ENCODE data around the gene MARCKSL1.
"Not testable (repeated sequence)": the region's sequence is repeated elsewhere in the genome, so short reads cannot be mapped to it uniquely, and the experiment has no call there.

MARCKSL1 gene, protein sequence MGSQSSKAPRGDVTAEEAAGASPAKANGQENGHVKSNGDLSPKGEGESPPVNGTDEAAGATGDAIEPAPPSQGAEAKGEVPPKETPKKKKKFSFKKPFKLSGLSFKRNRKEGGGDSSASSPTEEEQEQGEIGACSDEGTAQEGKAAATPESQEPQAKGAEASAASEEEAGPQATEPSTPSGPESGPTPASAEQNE

GRCh38 chr1:32335790-32336590 lies at the start of gene MARCKSL1:
Gene MARCKSL1 (minus strand): TSS chr1:32336233. CDS start chr1:32336033, 200 bp downstream.
- peak; percentile 47 for DNase-seq

DNA sequence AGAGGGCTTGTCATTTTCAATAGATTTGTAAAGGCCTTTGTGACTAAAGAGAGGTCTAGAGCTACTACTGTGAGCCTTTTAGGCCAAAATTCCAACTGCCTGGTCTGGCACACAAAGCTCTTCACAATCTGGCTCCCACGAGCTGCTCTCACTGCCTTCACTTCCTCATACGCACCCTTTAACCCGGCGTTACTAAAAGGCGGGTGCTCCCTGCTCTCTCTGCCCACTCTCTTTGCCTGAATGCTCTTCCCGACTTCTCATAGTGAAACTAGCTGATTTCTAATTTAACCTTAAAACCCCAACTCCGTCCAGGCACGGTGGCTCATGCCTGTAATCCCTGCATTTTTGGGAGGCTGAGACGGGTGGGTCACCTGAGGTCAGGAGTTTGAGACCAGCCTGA lies 44.0 kb upstream of the MARCKSL1 start:
- no peak for DNase-seq

- no peak for DNase-seq
These were observed 41.6 kb upstream of the MARCKSL1 start for GRCh38 chr1:32377541-32378220.

DNA sequence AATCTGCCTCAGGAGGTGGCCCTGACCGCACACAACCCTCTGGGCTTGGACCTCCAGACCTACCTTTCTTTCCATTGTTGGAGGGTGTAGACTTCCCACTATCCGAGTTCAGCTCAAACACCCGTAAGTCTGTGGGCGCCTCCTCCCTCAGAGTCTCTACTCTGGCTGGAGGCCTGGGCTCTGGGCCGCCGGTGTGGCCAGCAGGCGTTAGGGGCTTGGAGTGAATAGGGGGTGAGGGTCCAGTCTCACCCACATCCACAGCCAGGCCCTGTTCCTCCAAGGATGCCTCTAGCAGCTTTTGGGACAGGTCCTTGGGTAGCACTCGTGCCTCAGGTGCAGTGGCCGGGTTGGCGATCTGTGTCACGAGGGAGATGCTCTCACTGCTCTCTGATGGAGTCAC lies 40.2 kb upstream of the MARCKSL1 start:
- no peak for DNase-seq

GRCh38 chr1:32373996-32374592 lies 38.1 kb upstream of the MARCKSL1 start:
- DNase-seq: no peak

- DNase-seq: no peak
These were observed 36.2 kb upstream of the MARCKSL1 start for GRCh38 chr1:32372149-32372756.

DNA sequence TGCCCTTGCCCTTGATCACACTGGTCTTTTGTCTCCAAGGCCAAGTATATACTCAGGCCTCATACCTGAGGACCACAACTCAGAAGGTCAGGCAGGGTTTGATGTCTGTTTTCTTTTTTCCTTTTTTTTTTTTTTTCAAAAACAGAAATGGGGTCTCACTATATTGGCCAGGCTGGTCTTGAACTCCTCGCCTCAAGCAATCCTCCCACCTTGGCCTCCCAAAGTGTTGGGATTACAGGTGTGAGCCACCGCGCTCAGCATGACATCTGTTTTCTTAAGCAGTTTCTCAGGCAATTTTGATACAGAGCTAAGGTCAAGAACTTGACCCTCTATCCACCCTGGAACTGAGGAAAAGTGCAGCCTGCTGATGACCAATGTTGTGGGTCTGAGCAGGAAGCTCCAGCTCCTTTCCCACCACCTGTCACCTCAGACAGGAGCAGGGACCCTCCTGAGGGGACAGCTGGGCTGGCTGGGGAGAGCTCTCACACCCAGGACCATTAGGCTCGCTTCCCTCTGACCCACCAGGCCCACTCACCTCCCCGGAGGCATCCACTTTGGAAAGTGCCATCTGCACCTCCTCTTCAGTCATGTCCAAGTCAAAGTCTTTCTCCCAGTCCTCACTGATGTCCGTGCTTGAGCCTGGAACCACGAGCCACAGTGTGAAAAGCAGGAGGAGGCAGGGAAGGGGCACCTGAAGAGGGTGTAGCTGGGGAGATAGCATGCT lies 32.0 kb upstream of the MARCKSL1 start:
- DNase-seq: no peak

GRCh38 chr1:32365445-32365844 lies 29.4 kb upstream of the MARCKSL1 start:
- DNase-seq: no peak

GRCh38 chr1:32364836-32365235 lies 28.8 kb upstream of the MARCKSL1 start:
- no peak for DNase-seq

GRCh38 chr1:32363713-32364112 lies 27.7 kb upstream of the MARCKSL1 start:
- no peak for DNase-seq

DNA sequence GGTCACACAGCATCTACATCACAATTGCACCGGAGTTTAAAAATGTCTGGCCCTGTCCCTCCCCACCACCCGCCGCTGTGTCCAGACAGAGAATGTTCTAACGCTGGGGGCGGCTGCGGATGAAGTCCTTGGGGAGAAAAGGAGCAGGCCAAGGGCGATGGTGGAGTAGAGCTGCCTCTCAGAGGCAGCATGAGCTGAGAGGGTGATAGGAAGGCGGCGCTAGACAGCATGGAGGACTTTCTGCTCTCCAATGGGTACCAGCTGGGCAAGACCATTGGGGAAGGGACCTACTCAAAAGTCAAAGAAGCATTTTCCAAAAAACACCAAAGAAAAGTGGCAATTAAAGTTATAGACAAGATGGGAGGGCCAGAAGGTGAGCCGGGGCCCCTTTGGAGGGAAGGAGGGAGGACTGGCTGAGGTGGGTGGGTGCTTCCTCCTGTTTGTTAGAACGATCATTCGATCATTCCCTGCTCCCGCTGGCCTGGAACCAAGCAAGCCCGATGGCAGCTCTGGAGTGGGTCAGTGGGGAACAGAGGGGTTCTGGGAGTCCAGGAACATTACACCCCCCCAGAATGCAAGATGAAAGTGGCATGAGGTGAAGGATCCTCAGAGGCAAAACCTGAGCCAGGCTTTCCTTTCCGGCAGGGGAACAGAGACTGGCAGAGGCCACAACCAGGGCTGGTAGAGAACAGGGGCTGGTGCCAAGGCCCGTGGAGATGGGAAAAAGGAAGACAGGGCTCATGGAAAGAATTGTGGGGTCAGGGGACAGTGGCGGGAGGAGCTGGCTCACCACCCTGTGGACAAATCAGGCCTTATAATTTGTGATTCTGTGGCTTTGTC lies 26.7 kb upstream of the MARCKSL1 start, which contains the start of the genes FAM229A and TSSK3:
Gene FAM229A, minus strand, starts transcription at position 12 of the 840 bp plus-strand sequence. CDS start 394 bp downstream, outside the sequence.
Gene TSSK3, plus strand, starts transcription at position 66 of the 840 bp plus-strand sequence. Its CDS starts 163 bp downstream, at position 229.
- DNase-seq: no peak

GRCh38 chr1:32361674-32362473 lies 25.8 kb upstream of the MARCKSL1 start:
- DNase-seq: no peak

DNA sequence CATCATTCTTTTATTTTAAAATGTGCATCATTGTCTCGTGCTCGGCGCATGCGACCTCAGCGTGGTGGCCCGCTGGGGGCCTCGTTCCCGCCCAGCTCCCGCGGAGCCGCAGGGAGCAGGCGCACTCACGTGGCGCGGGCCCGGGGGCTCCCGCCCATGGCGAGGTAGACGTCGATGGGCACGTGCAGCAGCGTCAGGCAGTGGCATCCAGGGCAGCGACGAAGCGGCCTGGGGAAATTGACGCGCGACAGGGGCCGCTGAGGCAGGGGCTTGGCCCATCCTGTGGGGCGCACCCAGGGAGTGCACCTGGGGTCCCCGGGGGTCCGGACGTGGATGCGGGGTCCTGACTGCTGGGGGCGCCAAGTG lies 25.3 kb upstream of the MARCKSL1 start:
- DNase-seq: no peak

DNA sequence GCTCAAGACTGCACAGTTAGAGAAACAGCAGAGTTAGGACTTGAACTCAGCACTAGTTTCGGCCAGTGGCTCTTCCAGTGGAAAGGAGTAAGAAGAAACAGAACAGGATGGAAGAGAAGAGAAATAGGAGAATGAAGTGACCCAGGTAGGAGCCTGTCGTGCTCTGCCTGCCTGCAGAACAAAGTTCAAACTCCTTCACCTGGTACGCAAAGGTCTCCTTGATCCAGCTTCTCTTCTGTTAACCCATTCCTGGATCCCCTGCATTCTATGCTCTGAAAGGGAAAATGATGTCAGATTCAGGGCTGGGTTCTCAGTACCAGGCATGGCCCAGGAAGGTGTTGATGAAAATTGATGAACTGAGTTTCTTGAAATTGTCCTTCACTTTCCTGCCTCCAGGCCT lies 22.4 kb upstream of the MARCKSL1 start:
- DNase-seq: no peak

GRCh38 chr1:32357614-32358013 lies 21.6 kb upstream of the MARCKSL1 start:
- DNase-seq: no peak

DNA sequence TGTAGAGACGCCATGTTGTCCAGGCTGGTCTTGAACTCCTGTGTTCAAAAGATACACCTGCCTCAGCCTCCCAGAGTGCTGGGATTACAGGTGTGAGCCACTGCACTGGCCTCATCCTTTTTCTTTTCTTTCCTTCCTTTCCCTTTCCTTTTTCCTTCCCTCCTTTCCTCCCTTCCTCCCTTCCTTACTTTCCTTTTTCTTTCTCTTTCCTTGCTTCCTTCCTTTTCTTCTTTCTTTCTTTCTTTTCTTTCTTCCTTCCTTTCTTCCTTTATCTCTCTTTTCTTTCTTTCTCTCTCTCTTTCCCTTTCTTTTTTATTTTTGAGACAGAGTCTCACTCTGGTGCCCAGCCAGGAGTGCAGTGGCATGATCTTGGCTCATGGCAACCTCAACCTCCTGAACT lies 20.4 kb upstream of the MARCKSL1 start:
- no peak for DNase-seq

GRCh38 chr1:32355778-32356177 lies 19.7 kb upstream of the MARCKSL1 start:
- DNase-seq: not testable (repeated sequence)

GRCh38 chr1:32353886-32354570 lies 18.0 kb upstream of the MARCKSL1 start:
- no peak for DNase-seq

DNA sequence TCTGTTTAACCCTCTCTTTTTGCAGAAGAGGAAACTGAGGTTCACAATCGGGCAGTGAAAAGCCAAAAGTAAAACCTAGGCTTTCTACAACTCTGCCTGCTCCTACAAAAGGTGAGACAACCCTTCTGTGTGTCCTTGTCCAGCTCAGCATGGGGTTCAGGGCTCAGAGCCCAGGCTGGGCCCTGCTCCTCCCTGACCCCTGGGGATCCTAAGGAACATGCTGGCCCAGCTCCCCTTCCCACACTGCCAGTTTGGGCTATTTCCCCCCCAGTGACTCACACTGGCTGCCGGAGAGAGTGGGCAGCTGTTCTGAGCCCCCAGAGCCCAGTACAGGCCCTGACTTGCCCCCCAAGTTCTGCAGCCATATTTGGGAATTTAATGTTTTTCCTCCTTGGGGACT lies 17.4 kb upstream of the MARCKSL1 start:
- DNase-seq: no peak
